ENCODE data around the gene CLPTM1L.

DNA sequence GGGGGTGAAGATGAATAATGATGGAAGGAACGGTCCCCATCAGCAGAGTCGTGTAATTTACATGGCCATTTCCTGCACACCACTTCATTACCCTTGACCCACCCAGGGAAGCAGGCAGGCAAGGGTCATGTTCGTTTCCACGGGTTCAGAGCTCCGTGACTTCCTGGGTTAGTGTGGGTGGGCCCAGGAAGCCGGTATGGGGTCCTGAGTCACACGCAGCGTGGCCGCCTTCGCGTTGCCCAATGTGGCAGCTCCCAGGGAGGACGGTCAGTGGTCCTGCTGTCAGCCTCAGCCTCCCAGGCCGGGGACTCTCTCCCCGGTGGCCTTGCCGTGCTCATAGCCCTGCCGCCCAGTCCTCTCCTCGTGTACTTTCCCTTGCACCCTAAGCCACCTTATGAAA lies 44.9 kb downstream of the CLPTM1L start:
- TF ChIP-seq, protein P1, sequence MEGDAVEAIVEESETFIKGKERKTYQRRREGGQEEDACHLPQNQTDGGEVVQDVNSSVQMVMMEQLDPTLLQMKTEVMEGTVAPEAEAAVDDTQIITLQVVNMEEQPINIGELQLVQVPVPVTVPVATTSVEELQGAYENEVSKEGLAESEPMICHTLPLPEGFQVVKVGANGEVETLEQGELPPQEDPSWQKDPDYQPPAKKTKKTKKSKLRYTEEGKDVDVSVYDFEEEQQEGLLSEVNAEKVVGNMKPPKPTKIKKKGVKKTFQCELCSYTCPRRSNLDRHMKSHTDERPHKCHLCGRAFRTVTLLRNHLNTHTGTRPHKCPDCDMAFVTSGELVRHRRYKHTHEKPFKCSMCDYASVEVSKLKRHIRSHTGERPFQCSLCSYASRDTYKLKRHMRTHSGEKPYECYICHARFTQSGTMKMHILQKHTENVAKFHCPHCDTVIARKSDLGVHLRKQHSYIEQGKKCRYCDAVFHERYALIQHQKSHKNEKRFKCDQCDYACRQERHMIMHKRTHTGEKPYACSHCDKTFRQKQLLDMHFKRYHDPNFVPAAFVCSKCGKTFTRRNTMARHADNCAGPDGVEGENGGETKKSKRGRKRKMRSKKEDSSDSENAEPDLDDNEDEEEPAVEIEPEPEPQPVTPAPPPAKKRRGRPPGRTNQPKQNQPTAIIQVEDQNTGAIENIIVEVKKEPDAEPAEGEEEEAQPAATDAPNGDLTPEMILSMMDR (conservative IDR thresholded peaks at IDR 0.05; ENCODE audit: low read depth, low read length) = no peak
- no peak for TF ChIP-seq EZH2 (IDR thresholded peaks at IDR 0.05; ENCODE audit: borderline replicate concordance, low read depth, low read length, poor library complexity, severe bottlenecking)

Data from A673 (cell line).